NB4 (cell line): ENCODE data around the gene FAM111A.

Source experiments
- DNase-seq: peaks from one replicate; pipeline ENCODE4 v3.0.0; 2010; ENCODE audit warnings: low read depth
- H3K4me3 ChIP-seq: one replicate; pipeline ENCODE4 v1.5.1; 2011; ENCODE audit warnings: mild to moderate bottlenecking, low read depth, low read length, moderate library complexity
- MYC ChIP-seq: IDR thresholded peaks from 2 replicates; pipeline ENCODE4 v1.6.1; 2011; ENCODE audit warnings: low read depth, low read length
- POLR2A ChIP-seq: IDR thresholded peaks from 2 replicates; pipeline ENCODE4 v1.6.1; 2011; ENCODE audit warnings: mild to moderate bottlenecking; ENCODE audit not compliant: insufficient read length; ENCODE audit errors: extremely low read depth
- TF ChIP-seq, protein P1 (sequence below): IDR thresholded peaks from 2 replicates; pipeline ENCODE4 v1.6.1; 2011; ENCODE audit warnings: low read depth, low read length
- TF ChIP-seq, protein P2 (sequence below): IDR thresholded peaks from one replicate; pipeline ENCODE4 v1.5.1; 2012; ENCODE audit warnings: low read depth, low read length

The FAM111A gene

DNA sequence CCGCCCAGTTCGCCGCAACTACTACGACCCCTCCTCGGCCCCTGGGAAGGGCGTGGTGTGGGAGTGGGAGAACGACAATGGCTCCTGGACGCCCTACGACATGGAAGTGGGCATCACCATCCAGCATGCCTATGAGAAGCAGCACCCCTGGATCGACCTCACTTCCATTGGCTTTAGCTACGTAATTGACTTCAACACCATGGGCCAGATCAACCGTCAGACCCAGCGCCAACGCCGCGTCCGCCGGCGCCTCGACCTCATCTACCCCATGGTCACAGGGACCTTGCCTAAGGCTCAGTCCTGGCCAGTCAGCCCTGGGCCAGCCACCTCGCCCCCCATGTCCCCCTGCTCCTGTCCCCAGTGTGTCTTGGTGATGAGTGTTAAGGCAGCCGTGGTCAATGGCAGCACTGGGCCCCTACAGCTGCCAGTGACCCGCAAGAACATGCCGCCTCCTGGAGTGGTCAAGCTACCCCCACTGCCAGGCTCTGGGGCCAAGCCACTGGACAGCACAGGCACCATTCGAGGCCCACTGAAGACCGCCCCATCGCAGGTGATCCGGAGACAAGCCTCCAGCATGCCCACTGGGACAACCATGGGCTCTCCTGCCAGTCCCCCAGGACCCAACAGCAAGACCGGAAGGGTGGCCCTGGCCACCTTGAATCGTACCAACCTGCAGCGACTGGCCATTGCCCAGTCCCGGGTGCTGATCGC is 39.2 kb downstream of the FAM111A start:
- DNase-seq: no peak
- TF ChIP-seq, protein P1, sequence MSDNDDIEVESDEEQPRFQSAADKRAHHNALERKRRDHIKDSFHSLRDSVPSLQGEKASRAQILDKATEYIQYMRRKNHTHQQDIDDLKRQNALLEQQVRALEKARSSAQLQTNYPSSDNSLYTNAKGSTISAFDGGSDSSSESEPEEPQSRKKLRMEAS: no peak
- no peak for TF ChIP-seq POLR2A
- no peak for TF ChIP-seq MYC
- TF ChIP-seq, protein P2, sequence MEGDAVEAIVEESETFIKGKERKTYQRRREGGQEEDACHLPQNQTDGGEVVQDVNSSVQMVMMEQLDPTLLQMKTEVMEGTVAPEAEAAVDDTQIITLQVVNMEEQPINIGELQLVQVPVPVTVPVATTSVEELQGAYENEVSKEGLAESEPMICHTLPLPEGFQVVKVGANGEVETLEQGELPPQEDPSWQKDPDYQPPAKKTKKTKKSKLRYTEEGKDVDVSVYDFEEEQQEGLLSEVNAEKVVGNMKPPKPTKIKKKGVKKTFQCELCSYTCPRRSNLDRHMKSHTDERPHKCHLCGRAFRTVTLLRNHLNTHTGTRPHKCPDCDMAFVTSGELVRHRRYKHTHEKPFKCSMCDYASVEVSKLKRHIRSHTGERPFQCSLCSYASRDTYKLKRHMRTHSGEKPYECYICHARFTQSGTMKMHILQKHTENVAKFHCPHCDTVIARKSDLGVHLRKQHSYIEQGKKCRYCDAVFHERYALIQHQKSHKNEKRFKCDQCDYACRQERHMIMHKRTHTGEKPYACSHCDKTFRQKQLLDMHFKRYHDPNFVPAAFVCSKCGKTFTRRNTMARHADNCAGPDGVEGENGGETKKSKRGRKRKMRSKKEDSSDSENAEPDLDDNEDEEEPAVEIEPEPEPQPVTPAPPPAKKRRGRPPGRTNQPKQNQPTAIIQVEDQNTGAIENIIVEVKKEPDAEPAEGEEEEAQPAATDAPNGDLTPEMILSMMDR: no peak
- H3K4me3 ChIP-seq: no peak overlapping the region

DNA sequence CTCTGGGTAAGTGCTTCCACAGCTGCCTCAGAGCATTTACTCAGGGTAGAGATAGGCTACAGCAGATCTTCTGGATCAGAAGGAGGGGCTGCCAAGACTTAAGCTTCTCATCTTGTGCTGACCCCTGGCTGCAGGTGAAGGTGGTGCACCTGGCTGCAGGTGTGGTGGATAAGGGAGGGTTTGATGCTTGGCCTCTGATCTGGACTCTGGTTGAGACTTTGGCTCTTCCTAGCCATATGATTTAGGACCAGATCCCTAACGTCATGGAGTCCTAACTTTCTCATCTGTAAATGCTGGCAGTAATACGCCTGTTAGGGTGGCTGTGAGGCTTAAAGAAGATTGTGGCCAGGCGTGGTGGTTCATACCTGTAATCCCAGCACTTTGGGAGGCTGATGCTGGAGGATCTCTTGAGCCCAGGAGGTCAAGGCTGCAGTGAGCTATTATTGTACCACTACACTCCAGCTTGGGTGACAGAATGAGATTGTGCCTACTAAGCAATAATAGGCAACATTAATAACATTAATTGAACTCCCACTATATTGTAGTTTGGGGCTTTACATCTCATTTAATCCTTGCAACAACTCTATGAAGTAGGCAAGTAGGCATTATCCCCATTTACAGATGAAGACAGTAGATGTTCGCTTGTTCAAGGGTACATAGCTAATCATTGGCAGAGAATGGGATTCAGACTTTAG is 39.9 kb downstream of the FAM111A start:
- H3K4me3 ChIP-seq: no peak overlapping the region
- DNase-seq: no peak
- TF ChIP-seq, protein P2: peak; percentile 20
- TF ChIP-seq MYC: no peak

DNA sequence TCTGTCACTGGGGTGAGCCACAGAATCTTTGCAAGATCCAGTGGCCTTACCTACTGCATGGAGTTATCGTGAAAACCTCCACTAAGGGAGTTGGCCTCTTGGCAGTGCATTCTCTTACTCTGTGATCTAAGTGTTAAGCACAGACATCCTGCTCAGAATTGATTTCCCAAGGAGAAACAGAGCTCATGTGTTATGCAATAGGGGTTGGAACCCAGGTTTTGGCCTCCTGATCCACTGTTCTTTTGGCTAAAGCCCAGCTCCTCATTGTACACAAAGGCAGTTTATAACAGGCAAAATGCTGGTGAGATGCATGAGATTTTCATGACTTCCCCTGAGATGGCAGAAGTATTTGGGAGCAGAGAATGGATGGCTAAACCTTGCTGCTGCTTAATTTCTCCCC is 41.1 kb downstream of the FAM111A start:
- no peak for DNase-seq
- TF ChIP-seq, protein P1: no peak
- TF ChIP-seq MYC: no peak
- TF ChIP-seq POLR2A: no peak
- TF ChIP-seq, protein P2: no peak

DNA sequence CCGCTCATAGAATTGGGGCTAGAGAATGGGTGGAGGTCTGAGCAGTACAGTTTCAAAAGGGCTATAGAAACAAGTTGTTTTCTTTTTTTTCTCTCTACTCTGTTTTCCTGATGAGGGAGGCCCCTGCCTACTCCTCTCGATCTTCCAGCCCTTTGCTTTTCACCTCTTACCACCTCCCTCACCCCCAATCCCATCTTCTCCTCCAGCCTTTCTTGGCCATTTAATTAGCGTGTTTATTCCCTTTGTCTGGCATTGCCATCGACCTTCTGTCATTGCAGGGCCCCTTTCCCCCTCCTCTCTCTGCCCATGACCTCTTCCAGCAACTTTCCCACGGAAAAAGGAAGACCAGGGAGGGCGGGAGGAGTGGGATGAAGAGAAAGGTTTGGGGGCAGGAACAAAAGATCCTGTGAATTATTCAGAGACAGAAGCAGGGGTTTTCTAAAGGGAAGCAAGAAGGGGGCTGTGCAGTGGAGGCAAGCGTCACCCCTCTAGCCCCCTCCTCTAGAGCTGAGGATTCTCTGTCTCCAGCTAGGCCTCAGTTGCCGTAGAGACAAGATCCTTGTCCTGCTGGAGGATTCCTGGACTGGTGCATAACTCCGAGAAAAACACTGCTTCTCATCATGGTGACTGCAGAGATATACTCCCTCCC is 42.2 kb downstream of the FAM111A start:
- no peak for DNase-seq
- H3K4me3 ChIP-seq: no peak overlapping the region
- TF ChIP-seq, protein P2: no peak
- TF ChIP-seq POLR2A (no peak), MYC (no peak)
- TF ChIP-seq, protein P1: no peak

More for the DNA sequence above, 41.1 kb downstream of the FAM111A start:
- H3K4me3 ChIP-seq: no peak overlapping the region

DNA sequence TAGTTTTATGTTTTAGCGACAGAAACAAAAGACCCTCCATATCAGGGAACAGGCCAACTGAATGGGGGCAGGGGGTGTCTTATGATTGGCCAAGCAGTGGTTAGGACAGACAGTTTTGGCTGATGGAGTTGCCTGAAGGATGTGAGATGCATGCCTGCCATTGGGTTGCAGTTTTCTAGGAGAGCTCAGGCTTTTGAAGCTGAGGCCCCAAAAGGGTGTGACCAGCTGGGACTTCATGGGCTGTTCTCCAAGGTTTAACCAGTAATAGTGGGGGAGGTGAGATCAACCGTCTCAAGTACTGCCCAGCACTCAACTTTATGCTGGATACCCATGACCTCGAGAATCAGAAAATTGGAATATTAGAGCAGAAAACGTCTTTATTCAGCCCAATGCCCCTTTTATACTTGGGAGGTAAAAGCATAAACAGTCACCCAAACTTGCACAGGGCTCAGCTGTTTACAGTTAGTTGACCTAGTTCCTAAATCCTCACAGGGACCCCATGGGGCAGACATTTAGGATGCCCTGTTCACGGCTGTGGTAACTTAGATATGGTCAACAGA is 42.8 kb downstream of the FAM111A start:
- TF ChIP-seq POLR2A: no peak
- TF ChIP-seq, protein P2: no peak
- TF ChIP-seq MYC: no peak
- TF ChIP-seq, protein P1: no peak
- no peak overlapping the region for H3K4me3 ChIP-seq
- DNase-seq: no peak
